Measurements from ENCODE around the gene TIMM29.
A peak's percentile ranks its signal among the peaks of the same experiment; 100 is the strongest.

The TIMM29 gene

GRCh38 chr19:10928563-10929401 is at the start of gene TIMM29, which contains the start of gene YIPF2:
TSS of gene TIMM29 (plus strand) at chr19:10928811. CDS start at chr19:10928823, 12 bp downstream.
TSS of gene YIPF2 (minus strand) at chr19:10928639. CDS start at chr19:10928410, 229 bp downstream.
- DNase-seq (ENCODE audit: low read depth): peak; percentile 86

DNA sequence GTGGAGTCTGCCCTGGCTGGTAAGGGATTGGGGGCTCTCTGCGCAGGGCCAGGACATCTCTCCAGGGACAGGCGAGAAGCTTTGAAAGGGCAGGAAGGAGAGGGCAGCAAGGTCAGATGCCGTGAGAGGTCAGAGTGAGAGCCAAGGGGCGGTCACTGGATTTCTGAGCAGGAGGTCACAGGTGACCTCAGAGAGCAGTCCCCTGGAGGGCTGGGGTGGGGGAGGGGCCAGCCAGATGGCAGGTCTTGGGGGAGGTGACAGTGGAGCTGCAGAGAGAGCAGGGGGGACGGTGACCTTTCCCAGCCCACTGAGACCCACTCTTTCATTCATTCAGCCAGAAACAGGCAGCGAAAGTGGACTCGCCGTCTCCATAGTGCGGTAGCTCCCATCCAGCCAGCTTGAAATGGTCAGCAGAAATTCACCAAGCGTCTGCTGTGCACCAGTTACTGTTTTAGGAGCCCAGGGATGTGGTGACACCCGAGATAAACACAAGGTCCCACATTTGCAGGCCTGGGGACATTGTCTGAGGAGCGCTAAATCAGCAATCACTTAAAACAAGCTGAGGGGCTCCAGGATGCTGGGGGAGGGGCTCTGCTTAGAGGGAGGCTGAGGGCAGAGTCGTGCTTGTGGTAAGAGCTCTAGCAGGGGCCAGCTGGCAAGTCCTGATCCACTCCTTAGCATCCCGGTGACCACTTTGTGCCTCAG is 47.1 kb upstream of the TIMM29 start:
- no peak for DNase-seq (ENCODE audit: low read depth)

- no peak for DNase-seq (ENCODE audit: low read depth)
These were observed 46.5 kb upstream of the TIMM29 start for GRCh38 chr19:10882108-10882457.

DNA sequence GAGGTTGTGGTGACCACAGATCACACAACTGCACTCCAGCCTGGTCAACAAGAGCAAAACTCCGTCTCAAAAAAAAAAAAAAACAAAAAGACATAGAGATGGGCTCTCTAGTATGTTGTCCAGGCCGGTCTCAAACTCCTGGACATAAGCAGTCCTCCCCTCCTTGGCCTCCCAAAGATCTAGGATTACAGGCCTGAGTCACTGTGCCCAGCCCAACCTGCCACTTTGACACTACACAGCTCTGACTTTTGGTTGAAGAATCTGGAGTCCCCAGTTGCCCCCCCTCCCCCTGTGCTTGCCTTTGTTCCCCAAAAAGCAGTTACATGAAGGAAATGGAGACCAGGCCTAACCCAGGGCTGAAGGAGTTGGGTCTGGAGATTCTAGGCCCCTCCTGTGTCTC is 44.3 kb upstream of the TIMM29 start:
- no peak for DNase-seq (ENCODE audit: low read depth)

GRCh38 chr19:10885201-10886169 is 43.1 kb upstream of the TIMM29 start:
- no peak for DNase-seq (ENCODE audit: low read depth)

- no peak for DNase-seq (ENCODE audit: low read depth)
These were observed 40.8 kb upstream of the TIMM29 start for GRCh38 chr19:10887616-10888367.

DNA sequence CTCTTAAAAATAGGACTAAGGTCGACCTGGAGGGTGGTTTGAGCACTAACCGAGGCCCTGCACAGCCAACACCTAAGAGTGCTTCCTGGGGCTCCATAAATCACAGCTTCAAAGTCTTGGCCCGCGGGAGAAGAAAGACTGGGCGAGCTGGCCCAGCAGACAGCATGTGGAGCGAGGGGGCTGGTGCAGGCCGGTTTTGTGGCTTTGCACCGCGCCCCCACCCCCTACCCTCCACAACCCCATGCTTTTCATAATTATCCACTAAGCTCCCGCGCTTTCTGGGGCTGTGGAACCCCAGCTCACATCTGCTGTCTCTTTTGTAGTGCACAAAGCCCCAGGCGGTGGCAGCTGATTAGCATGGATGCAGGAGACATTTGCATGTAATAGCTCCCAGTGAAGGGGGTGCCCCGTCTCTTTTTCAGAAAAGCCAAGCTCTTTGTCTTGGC is 40.2 kb upstream of the TIMM29 start:
- no peak for DNase-seq (ENCODE audit: low read depth)

DNA sequence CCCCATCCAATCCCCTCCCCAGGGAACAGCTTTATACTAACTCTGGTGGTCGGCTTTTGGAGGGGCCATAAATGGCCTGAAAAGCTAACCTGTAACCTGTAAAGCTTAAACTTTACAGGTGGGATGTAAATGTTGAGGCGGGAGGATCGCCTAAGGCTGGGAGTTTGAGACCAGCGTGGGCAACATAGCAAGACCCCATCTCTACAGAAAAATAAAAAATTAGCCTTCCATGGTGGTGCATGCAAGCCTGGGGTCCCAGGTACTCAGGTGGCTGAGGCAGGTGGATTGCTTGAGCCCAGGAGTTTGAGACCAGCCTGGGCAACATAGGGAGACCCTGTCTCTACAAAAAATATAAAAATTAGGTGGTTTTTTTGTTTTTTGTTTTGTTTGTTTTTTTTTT is 38.7 kb upstream of the TIMM29 start:
- no peak for DNase-seq (ENCODE audit: low read depth)

DNA sequence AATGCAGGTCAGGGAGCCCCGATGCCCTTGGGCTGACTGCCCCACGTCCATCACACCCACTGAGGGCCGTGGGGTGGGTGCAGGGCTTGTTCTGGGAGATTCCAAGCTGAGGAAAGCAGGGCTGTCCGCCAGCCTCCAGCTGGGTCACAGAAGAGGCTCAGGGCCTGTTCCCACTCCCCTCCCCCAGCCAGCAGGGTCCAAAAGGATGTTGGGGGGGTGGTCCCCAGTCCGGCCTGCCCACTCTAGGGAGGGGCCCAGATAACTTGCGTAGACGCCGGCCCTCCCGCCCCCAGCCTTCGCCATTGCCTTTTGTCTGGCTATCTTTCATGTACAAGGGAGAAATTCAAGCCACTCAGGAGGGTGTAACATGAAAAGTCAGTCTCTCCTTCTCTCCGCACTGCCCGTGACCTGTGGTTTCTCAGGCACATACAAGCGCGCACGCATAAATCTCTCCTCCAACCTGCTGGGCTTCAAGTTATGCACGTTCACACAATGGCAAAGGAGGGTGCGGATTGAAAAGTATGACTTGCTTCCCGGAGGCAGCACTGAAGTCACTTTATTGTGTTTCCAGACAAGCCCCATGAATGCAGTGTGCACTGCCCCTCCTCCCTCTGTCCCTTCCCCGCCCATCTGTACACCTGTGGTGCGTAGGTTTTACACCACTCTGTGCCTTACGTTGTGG is 37.1 kb upstream of the TIMM29 start:
- no peak for DNase-seq (ENCODE audit: low read depth)

DNA sequence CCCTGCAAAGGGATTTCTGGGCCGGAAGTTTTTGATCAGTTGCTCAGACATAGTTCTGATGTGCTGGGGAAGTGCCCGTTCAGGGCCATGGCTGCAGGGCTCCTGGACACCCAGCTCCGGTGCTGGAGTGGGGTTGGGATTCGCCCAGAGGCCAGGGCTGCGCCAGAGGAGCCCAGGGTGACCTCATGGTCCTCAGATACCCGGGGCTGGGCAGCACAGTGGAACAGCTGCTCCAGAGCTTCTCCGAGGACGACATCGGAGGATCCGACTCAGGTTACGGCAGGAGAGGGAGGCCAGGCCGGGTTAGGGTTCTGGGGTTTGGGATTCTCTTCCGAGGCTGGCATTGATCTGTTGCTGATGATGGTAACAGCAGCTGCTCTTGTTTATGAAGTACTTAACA is 36.4 kb upstream of the TIMM29 start:
- no peak for DNase-seq (ENCODE audit: low read depth)

GRCh38 chr19:10894911-10895213 is 33.7 kb upstream of the TIMM29 start:
- no peak for DNase-seq (ENCODE audit: low read depth)

GRCh38 chr19:10895363-10895762 is 33.2 kb upstream of the TIMM29 start:
- DNase-seq (ENCODE audit: low read depth): no peak

- no peak for DNase-seq (ENCODE audit: low read depth)
These were observed 32.7 kb upstream of the TIMM29 start for GRCh38 chr19:10895920-10896319.

DNA sequence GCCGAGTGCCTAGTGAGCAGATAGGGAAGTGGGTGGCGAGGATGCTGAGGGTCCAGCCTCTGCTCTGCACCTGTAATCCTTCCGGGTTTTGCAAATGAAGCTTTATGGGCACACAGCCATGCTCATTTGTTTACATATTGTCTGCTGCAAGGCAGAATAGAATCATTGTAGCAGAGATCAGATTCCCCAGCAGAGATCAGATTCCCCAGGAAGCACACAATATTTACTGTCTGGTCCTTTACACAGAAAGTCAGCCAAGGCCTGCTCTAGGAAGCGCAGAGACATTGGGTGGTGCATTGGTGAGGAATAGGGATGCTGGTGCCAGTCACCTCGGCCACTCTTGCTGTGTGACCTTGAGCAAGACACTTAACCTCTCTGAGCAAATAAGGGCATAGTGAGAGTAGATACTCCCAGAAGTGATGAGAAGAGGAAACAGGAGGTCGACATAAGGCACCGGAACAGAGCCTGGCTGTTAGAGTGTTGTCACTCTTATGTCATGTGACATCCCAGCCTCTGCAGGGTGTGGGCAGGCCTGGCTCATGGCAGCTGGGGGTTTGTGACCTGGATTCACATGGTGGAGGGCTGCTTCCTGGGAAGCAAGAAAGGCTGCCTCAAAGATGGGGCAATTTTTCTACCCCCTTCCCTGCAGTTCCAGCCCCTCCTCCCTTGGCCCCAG is 31.6 kb upstream of the TIMM29 start:
- no peak for DNase-seq (ENCODE audit: low read depth)

GRCh38 chr19:10898633-10899032 is 30.0 kb upstream of the TIMM29 start:
- no peak for DNase-seq (ENCODE audit: low read depth)

- no peak for DNase-seq (ENCODE audit: low read depth)
These were observed 29.4 kb upstream of the TIMM29 start for GRCh38 chr19:10899151-10899653.

- no peak for DNase-seq (ENCODE audit: low read depth)
These were observed 20.7 kb upstream of the TIMM29 start for GRCh38 chr19:10907925-10908324.

- no peak for DNase-seq (ENCODE audit: low read depth)
These were observed 20.1 kb upstream of the TIMM29 start for GRCh38 chr19:10908380-10908960.

DNA sequence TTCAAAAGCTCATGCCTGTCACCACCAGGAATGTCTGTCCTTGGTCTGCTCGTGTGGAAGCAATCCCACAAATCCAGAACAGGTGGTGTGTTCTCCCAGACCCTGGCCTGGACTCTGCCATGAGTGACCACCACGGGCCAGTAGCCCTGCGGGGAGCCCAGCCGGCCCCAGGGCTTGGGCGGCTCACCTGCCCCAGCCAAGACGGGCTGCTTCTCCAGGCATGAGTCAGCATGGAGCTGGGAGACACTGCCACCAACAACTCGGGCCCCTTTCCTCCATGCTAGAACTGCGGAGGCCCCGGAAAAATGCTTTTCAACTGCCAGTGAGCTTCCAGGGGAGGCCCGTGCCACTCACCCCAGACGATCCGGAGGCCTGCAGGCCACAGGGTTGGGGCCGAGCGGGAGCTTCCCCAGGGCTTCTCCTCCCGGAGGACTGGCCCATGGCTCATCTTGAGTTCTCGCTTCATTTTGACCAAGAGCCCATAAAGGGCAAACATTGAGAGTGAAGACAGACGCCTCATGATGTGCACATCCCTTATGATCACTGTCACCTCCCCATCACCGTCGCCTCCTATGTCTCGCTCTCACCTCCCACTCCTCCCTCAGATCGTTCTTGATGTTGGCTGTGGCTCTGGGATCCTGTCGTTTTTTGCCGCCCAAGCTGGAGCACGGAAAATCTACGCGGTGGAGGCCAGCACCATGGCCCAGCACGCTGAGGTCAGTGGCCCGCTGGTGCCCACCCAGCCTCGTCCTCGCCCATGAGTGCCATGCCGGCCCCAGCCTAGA is 16.8 kb upstream of the TIMM29 start:
- DNase-seq (ENCODE audit: low read depth): no peak
